Measurements from ENCODE around the gene CTAG2.
"Not testable (repeated sequence)": the region's sequence is repeated elsewhere in the genome, so short reads cannot be mapped to it uniquely, and the experiment has no call there.

Gene CTAG2

DNA sequence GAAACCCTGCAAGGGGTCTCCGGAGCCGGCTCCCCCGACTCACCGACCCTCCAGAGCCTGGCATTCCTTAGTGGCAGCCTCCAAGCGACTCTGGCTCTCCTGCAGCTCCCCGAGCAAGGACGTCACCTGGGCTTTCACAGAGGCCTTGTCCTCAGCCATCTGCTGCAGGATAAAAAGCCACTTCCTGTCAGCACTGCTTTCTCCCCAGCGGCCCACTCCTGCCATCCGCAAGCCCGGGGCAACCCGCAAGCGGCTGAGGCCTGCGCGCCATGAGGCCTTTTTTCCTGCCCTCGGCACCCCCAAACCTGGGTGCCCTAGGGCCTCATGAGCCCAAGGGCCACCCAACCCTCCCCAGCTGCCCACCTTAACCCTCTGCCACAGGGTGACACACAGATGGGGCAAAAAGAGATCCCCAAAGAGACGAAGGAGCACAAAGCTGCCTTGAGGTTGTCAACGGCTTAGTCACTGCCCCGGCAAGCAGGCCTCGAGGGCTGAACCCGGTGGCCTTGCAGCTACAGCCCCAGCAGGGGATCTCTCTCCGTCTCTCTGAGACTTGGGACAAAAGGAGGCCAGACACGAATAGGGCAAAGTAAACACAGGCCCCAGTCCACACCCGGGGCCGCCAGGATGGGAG, 7.5 kb downstream of the CTAG2 start:
- DNase-seq, result not testable (repeated sequence)

DNA sequence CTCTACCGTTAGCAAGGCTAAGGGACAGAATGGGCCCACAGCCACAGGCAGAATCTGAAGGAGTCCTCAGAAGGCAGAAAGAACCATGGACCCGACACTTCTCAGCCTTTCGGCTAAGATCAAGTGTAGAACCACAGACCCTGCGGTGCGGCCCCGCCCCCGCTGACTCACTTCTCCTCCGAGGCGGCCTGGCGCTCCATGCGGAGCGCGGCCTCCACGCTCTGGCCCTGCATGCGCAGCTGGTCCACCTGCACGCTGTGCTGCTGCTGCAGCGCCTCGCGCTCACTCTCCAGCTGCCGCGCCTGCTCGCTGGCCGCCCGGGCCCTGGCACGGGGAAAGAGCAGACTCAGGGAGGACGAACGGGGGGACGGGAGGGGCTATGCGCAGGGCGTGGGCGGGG, 9.7 kb downstream of the CTAG2 start:
- DNase-seq, result not testable (repeated sequence)

DNA sequence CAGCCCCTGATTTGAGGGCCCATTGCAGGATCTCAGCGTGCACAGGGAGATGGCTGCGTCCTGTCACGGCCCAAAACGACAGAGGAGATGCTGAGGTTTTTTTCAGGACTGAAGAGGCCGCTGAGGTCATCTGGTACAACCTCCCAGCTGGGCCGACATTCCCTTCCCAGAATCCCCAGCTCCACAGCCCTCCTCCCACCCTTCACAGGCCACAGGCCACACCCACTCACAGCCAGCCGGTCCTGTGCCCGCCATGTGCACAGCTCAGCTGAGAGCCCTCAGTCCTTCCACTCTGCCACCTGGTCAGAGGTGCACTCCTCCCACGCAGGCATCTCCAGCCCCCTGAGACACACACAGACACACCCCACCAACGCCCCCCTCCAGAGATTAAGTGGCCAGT, 11.6 kb downstream of the CTAG2 start:
- DNase-seq, result not testable (repeated sequence)

DNA sequence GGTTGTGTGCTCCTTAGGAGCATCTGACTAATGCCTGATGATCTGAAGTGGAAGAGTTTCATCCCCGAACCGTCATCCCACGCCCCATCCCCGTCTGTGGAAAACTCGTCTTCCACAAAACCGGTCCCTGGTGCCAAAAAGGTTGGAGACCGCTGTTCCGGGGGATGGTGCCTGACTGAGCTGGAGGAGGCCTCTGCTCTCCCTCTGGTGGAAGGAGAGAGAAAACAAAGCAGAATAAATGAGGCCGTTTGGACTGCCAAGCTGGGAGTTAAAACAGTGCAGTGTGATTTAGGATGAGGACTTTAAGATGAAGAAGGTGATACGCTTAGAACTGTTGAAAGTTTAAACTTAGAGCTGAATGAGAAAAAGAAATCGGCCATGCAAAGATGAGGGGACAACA, 19.7 kb downstream of the CTAG2 start:
- DNase-seq, result not testable (repeated sequence)

DNA sequence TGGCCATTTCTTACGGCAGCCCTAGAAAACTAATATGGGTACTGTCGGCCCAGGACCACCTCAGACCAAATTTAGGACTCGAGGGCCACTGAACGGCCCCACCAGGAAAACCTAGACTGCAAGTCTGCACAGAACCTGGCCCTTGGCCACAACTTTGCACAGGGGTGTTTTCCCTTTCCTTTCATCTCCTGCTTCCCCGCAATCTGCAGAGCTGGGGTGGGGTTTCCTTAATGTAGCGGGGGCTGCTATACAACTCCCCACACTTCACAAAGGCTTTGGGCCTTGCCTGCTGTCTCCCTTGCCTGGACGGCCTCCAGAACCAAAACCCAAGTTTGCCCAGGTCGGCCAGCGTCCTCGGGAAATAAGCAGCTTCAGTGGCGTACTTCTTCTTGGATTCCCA, 22.4 kb downstream of the CTAG2 start:
- not testable (repeated sequence) for DNase-seq

DNA sequence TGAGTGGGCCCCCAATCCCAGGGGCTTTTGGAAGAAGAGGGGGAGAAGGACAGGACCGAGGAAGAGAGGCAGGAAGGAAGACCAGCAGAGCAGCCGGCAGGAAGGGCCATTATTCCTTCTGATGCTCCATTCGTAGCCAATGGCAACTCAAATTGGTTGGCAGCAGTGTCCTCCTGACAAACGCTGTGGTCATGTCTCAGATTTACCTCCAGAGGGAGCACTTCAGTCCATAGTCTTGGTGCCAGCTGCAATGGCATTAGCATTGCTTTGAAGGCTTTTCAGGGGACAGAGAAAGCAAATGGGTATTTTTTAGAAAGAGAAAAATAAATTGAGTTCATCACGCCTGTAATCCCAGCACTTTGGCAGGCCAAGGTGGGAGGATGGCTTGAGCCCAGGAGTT, 24.4 kb downstream of the CTAG2 start:
- DNase-seq, result not testable (repeated sequence)

DNA sequence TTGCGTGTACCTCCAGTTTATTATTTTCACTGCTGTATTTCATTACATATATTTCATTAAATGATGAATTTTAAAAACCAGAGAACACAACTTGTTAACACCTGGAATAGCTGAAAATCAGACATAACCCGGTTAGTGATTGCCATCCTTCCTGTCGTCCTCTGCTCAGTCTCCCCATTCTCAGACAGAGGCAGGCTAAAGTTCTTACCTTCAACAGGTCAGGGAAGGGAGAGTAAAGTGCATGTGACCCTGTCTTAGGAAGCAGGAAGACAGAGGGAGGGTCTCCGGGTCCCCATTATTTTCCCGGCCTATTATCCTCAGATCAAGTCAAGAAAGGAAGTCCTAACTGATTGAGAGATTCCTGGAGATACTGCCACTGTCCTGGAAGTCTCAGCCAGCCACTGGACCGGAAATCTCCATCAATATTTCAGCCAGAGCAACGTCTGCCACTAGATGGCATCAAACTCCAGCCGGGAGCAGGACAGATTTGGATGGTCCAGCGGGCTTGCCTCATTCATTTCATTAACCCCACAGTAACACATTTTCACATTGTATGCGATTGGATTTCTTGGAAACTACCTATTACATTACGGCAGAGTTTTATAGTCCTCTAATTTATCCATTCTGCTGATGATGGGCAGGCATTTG, 32.5 kb downstream of the CTAG2 start:
- not testable (repeated sequence) for DNase-seq

DNA sequence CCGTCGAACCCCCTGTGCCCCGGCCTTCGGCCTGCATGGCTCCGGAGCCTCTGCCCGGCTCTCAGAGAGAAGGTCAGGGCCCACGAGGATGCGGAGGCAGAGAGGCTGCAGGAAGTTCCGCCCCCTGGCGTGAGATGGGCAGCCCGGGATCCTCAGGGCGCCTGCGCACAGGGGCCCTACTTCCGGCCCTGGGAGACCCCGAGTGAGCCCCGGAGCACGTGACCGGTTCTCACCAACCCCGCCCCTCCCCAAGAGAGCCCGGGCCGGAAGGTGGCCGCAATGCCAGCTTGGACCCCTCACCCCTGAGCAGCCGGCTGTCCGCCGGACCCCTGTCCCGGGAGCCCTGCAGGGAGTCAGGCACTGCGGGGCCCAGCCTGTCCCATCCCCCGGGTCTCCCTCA, 34.2 kb downstream of the CTAG2 start, which contains the start of gene CTAG1B:
Gene CTAG1B, minus strand, starts transcription at position 101 of the 400 bp plus-strand sequence. Its CDS starts 64 bp downstream, at position 37.
- not testable (repeated sequence) for DNase-seq

DNA sequence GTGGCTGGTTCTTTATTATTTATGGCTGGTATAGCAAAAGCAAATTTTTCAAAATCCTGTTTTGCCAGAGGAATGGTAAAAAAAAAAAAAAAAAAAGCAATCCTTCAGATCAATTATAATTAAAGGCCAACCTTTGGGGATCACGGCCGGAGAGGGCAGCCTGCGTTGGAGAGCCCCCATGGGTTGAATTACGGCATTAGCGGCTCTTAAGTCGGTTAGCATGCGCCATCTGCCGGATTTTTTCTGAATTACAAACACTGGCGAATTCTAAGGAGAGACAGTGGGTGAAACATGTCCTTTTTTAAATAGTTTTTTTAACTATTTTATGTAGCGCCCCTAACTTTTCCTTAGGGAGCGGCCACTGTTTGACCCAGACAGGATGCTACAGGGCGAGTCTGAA, 39.8 kb downstream of the CTAG2 start:
- DNase-seq, result not testable (repeated sequence)

DNA sequence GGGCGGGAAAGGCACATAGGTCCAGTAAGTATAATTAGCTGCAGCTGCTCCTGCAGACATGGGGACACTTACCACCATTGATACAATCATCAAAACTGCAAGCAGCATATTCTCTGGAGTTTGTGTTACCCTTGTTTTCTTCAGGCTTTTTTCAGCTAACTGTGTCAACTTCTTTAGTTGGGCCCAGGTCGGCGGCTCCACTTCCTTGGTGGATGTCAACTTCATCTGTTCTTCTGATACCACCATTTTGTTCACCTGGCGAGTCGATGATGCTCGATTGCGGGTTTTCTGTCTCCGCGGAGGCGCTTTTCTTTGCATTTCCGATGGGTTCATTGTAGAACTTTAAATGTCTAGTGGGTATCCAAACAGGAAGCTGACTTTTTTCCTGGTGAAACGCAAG, 42.2 kb downstream of the CTAG2 start:
- not testable (repeated sequence) for DNase-seq

DNA sequence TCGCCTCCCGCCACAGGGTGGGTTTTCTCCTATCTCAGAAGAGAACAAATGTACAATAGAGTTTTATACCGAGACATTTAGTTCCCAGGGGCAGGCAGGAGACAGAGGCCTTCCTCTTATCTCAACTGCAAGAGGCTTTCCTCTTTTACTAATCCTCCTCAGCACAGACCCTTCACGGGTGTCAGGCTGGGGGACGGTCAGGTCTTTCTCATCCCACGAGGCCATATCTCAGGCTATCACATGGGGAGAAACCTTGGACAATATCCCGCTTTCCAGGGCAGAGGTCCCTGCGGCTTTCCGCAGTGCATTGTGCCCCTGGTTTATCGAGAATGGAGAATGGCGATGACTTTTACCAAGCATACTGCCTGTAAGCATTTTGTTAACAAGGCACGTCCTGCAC, 44.6 kb downstream of the CTAG2 start:
- not testable (repeated sequence) for DNase-seq

DNA sequence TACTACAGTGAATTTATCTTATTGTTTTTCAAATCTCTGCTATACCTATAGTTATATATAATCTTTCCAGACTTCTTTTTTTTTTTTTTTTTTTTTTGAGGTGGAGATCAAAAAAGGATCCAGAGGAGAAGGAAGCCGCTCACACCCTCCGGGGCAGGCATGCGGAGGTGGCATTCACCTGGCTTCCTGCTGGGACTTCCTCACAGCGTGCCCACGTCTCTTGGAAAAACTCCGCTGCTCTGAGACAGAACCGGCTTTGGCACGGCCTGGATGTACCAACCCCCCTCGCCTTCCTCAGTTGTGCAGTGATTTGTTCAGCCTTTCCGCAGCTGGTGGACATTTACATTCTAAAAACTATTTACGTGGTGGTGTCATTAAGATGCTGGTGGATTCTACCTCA, 45.4 kb downstream of the CTAG2 start:
- not testable (repeated sequence) for DNase-seq

DNA sequence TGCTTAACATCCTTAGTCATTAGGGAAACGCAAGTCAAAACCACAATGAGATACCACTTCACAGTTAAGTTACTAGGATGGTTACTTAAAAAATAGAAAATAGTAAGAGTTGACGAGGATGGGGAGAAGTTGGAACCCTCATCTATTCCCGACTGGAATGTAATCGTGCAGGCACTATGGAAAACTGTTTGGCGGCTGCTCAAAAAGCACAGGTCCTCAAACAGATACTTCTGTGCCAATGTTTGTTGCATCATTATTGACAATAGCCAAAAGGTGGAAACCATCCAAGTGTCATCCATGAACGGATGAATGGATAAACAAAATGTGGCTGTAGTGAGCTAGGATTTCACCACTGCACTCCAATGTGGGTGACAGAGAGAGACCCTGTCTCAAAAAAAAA, 46.0 kb downstream of the CTAG2 start:
- DNase-seq, result no peak

DNA sequence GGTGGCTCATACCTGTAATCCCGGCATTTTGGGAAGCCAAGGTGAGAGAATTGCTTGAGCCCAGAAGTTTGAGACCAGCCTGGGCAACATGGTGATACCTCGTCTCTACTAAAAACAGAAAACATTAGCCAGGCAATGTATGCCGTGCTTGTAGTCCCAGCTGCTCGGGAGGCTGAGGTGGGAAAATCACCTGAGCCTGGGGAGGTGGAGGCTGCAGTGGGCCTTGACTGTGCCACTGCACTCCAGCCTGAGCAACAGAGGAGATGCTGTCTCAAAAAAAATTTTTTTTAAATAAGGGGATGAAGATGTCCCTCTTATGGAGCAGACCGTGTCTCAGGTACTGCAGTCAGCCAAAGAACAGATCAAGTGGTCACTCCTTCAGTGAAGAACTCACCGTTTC, 47.8 kb downstream of the CTAG2 start:
- DNase-seq, result no peak

DNA sequence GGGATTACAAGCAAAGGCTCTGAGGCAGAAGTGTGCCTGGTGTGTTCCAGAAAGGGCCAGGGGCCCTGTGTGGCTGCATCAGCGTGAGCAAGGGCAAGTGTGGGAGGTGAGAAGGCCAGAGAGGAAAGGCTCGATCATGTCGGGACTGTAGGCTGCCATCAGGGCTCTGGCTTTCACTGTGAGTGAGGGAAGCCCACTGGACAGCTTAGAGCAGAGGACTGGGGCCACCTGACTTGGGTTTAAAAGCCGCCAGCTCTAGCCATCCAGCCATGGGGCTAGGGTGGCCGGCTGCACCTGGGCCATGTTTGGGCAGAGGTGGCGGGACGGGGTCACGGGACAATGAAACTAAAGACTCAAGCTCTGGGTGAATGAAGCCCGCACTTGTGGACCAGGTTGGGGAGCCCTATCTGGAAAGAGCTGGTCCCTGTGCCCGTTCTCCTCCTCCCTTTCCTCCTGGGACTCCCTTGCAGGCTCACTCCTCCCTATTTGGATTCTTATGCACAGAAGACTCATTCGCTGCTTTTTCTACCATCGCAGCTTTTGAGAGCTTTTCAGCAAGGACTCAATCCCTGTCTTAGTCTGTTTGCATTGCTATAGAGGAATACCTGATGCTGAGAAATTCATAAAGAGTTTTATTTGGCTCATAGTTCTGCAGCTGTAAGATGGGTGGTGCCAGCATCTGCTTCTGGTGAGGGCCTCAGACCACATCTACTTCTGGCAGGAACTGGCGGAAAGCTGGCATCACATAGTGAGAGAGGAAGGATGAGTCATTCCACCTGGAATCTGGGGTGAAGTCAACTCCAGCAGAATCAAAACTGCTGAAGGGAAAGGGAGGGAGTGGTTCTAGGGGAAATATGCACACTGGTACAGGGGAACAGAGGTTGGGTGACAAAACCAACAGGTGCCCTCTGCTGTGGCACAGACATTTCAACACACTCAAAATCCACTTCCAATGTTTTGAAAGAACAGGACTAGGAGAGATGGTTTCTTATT, 49.6 kb downstream of the CTAG2 start:
- no peak for DNase-seq

DNA sequence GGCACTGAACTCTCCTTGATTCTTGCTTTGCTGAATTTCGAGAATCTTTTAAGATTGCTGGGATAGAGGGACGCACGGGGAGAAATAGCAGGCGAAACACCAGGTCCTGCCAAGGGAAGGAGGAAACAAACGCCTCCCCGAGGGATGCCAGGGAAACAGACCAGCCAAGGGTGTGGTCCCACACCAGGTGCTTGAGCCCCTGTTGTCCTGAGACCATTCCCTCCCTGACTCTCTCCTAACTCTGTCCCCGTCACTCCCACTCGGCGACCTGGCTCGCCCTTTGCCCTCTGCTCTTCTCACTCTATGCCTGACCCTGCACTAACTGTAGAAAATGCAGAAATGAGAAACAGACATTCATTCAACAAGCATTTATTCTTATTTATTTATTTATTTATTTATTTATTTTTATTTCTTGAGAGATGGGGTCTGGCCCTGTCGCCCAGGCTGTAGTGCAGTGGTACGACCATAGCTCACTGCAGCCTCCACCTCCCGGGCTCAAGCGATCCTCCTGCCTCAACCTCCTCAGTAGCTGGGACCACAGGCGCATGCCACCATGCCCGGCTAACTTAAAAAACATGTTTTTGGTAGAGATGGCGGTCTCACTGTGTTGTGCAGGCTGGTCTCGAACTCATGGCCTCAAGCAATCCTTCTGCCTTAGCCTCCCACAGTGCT, 50.5 kb downstream of the CTAG2 start:
- DNase-seq, result no peak

DNA sequence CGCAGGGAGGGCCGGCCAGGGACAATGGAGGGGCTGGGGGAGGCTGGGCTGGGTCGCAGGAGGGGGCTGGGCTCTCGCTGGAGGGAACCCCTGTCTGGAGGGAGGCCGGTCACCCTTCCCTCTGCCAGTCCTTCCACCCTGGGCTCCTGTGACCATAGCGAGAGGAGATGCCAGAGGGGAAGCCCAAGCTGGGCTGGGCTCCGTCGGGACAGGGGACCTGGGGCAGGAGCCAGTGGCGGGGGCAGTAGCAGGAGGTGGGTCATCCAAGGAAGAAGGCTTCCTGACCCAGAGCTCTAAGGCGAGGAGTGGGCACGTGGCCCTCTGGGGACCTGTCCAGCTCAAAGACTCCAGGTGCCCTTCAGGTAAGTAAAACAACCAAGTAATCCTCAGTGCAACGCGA, 51.2 kb downstream of the CTAG2 start:
- no peak for DNase-seq
